Upper lobe of right lung (tissue), 1 donor: ENCODE results near the gene P2RY2. TPM values are rescaled to one million over a fixed set of nuclear protein-coding genes. Genes with fewer than 3 reads are reported as not detected.
A peak's percentile ranks its signal among the peaks of the same experiment; 100 is the strongest.

Experiments
- ATAC-seq: fragments of 200-7000 bp; cut with Tn5 transposase; one replicate; pipeline ENCODE4 v1.9.1; 2020; ENCODE audit warnings: mild to moderate bottlenecking, moderate library complexity
- DNase-seq: peaks from one replicate; pipeline ENCODE4 v3.0.0-alpha.2; 2020
- H3K27ac ChIP-seq: fragments of 200-600 bp; one replicate; pipeline ENCODE4 v1.8.0; 2022
- H3K27me3 ChIP-seq: fragments of 200-600 bp; one replicate; pipeline ENCODE4 v1.8.0; 2022; ENCODE audit warnings: mild to moderate bottlenecking
- H3K36me3 ChIP-seq: fragments of 200-600 bp; one replicate; pipeline ENCODE4 v1.8.0; 2022
- H3K4me1 ChIP-seq: fragments of 200-600 bp; one replicate; pipeline ENCODE4 v1.8.0; 2022
- H3K4me3 ChIP-seq: fragments of 200-600 bp; one replicate; pipeline ENCODE4 v1.8.0; 2022; ENCODE audit warnings: mild to moderate bottlenecking
- H3K9me3 ChIP-seq: fragments of 200-600 bp; one replicate; pipeline ENCODE4 v1.8.0; 2022
- intact Hi-C: fragments of 100-400 bp; cut with DNase I; formaldehyde crosslinking; loops from one replicate; pipeline ENCODE4 v1.11.0; 2022
- long read RNA-seq: library from polyadenylated mRNA; unstranded; transcript quantifications from one replicate; pipeline ENCODE4 v2.0.0, GENCODE V29; 2021
- total RNA-seq: library from RNA; stranded (reverse); fragmentation: NEBNext Ultra II Directional; extraction: Animal tissue kit (Norgen Biotek cat#: 25700); gene quantifications from one replicate; pipeline ENCODE4 v1.2.1, GENCODE V29; 2021
- TF ChIP-seq, protein P1 (sequence below): fragments of 200-600 bp; IDR thresholded peaks from one replicate; pipeline ENCODE4 v1.8.0; 2022; ENCODE audit warnings: antibody characterized with exemption
- donor health status: DM: no; HTN: yes; CAD: no; lungs with severe emphysema.

P2RY2 gene
- 7.4 TPM for total RNA-seq
- long read RNA-seq, partial matches to known transcripts: 1 of 5 reads
- long read RNA-seq, other reads (novel, unspliced or antisense): 2 of 5 reads

DNA sequence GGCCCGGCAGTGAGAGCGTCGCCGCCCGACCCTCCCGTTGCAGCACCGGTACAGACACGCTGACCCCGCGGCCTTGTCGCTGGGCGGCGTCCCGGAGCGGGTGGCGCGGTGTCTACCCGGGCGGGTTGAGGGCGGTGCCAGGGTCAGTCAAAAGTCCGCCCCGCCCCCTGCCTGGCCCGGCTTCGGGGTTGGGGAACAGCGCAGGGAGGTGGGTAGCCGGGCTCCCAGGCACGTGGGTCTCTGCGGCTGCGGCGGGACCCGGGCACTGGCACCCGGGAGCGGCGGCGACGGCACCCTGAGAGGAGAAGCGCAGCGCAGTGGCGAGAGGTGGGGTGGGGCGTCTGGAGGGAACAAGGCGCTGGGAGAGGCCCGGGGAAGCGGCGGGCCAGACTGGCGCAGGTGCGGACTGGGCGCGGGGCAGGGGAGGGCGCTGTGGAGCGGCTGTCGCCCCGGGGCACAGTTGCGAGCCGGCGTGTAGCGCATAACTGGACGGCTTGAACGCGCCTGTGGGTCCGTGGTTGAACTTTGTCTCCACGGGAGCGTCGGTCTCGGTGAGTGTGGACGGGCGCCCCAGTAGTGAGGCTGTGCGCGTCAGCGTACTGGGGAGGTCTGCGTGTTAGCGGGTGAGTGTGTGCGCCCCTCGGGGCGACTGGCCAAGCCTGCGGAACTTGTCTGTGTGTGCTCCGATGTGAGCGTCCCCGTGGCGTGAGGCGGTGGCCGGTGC is at the start of gene P2RY2:
Gene P2RY2, plus strand, starts transcription at position 176 of the 724 bp plus-strand sequence. CDS start 15,879 bp downstream, outside the sequence.
- Histone ChIP-seq H3K9me3 (no peaks in the 10 kb centered on the region), H3K36me3 (no peaks in the 10 kb centered on the region), H3K27ac (peak within 1 kb of the TSS; percentile 60), H3K27me3 (no peaks in the 10 kb centered on the region), H3K4me3 (peak within 1 kb of the TSS; percentile 52), H3K4me1 (peaks cover 18% of the 10 kb centered on the region)
- intact Hi-C loops: no loop called here
- DNase-seq: peak; percentile 96
- TF ChIP-seq, protein P1, sequence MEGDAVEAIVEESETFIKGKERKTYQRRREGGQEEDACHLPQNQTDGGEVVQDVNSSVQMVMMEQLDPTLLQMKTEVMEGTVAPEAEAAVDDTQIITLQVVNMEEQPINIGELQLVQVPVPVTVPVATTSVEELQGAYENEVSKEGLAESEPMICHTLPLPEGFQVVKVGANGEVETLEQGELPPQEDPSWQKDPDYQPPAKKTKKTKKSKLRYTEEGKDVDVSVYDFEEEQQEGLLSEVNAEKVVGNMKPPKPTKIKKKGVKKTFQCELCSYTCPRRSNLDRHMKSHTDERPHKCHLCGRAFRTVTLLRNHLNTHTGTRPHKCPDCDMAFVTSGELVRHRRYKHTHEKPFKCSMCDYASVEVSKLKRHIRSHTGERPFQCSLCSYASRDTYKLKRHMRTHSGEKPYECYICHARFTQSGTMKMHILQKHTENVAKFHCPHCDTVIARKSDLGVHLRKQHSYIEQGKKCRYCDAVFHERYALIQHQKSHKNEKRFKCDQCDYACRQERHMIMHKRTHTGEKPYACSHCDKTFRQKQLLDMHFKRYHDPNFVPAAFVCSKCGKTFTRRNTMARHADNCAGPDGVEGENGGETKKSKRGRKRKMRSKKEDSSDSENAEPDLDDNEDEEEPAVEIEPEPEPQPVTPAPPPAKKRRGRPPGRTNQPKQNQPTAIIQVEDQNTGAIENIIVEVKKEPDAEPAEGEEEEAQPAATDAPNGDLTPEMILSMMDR: peak; percentile 56
- peak; percentile 91 for ATAC-seq

DNA sequence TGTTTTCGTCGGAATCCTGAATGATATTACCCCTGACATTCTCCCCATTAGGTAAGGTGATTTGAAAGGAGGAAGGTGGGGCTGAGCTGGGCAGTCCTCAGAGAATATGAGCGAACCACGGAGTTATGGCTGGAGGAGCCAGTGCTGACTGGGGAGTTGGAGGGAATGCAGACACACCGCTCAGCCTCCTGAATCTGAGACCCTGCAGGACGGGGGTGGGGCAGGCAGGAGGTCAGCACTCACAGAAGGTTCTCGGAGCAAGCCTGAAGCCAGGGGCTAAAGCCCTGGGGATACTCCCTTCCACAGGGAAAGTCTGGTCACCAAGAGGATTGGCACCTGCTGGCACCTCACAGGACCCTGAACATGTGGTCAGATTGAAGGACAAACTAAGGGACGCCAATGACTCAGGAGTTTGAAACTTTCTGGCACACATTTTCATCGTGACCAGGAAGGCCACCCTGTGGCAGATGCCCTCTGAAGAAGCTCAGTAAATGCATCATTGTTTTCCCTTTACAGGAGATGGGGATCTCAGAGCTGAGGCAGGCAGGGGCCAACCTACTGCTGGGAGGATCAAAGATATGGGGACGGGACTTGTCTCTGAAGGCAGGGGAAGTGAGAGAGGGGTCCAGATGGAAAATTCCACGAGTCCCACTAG is 49.0 kb upstream of the P2RY2 start:
- no peak for DNase-seq
- ATAC-seq: no peak
- Histone ChIP-seq H3K4me3 (no peak overlapping the region), H3K4me1 (no peaks in the 10 kb centered on the region), H3K27ac (no peak overlapping the region), H3K9me3 (no peaks in the 10 kb centered on the region), H3K36me3 (no peaks in the 10 kb centered on the region), H3K27me3 (no peaks in the 10 kb centered on the region)
- intact Hi-C loops: no loop called here
- TF ChIP-seq, protein P1: no peak

GRCh38 chr11:73170140-73170539 is 47.9 kb upstream of the P2RY2 start:
- DNase-seq: no peak
- TF ChIP-seq, protein P1: no peak
- Histone ChIP-seq H3K9me3 (no peaks in the 10 kb centered on the region), H3K4me1 (no peaks in the 10 kb centered on the region), H3K36me3 (no peaks in the 10 kb centered on the region), H3K27me3 (no peaks in the 10 kb centered on the region), H3K27ac (no peak overlapping the region), H3K4me3 (no peak overlapping the region)
- intact Hi-C loops: loop anchor here (10.0 kb wide), 1 partner anchor 445 kb away; no protein-coding TSS in a partner anchor
- peak; percentile 66 for ATAC-seq

- peaks cover 11% of the 10 kb centered on the region for H3K4me1 ChIP-seq
- H3K9me3 ChIP-seq: no peaks in the 10 kb centered on the region
- H3K27me3 ChIP-seq: no peaks in the 10 kb centered on the region
- H3K4me3 ChIP-seq: no peak overlapping the region
- H3K36me3 ChIP-seq: no peaks in the 10 kb centered on the region
- intact Hi-C loops: loop anchor here (10.0 kb wide), 1 partner anchor 447 kb away; no protein-coding TSS in a partner anchor
- no peak overlapping the region for H3K27ac ChIP-seq
- ATAC-seq: no peak
- TF ChIP-seq, protein P1: no peak
- DNase-seq: no peak
Measured at GRCh38 chr11:73171436-73172161, 46.5 kb upstream of the P2RY2 start.

- peaks cover 24% of the 10 kb centered on the region for H3K4me1 ChIP-seq
- no peak overlapping the region for H3K27ac ChIP-seq
- H3K4me3 ChIP-seq: no peak overlapping the region
- H3K9me3 ChIP-seq: no peaks in the 10 kb centered on the region
- no peaks in the 10 kb centered on the region for H3K27me3 ChIP-seq
- DNase-seq: no peak
- H3K36me3 ChIP-seq: no peaks in the 10 kb centered on the region
- TF ChIP-seq, protein P1: no peak
- intact Hi-C loops: loop anchor here (10.0 kb wide), 1 partner anchor 448 kb away; no protein-coding TSS in a partner anchor
- ATAC-seq: no peak
Measured at GRCh38 chr11:73172992-73173656, 45.0 kb upstream of the P2RY2 start.
